Measurements from ENCODE around the gene TPSG1.
"Not testable (repeated sequence)": the region's sequence is repeated elsewhere in the genome, so short reads cannot be mapped to it uniquely, and the experiment has no call there.

Gene TPSG1

DNA sequence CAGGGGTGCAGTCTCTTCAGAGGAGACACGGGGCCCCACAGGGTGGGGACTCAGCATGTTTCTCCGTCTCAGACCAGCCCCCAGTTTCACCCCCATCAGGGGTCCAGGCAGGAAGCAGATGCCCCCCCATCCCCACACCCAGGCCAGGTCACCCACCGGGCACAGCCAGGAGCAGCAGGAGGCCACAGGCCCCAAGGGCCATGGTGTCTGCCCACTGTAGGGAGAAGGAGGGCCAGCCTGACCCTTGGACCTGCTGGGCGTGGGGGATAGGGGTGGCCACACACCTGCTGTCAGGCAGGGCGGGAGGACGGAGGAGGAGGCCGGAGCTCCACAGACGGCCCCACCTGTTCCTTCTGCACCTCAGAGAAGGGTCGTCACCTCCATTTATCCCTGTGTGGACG lies at the start of gene TPSG1:
TSS of gene TPSG1 (minus strand) at position 218 of the 401 bp plus-strand sequence. CDS start at position 202, 16 bp downstream.
- DNase-seq, result no peak

GRCh38 chr16:1274767-1275166 lies 49.7 kb upstream of the TPSG1 start:
- DNase-seq, result no peak

DNA sequence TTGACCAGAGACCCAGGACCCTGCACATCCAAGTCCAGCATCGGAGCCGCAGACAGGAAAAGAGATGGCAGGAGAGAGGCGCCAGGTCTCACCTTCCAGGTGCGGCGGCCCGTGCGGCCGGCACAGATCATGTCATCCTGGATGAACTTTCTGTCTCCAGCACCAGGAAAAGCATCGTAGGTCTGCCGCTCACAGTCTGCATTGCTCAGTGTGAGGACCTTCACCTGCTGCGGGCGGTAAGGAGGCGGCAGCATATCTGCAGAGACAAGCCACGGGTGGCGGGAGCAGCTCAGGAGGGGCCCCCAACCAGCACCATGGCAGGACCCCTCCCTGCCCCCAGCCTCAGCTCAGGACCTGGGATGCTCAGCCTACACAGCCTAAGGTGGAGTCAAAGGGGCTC lies 48.7 kb upstream of the TPSG1 start:
- no peak for DNase-seq

DNA sequence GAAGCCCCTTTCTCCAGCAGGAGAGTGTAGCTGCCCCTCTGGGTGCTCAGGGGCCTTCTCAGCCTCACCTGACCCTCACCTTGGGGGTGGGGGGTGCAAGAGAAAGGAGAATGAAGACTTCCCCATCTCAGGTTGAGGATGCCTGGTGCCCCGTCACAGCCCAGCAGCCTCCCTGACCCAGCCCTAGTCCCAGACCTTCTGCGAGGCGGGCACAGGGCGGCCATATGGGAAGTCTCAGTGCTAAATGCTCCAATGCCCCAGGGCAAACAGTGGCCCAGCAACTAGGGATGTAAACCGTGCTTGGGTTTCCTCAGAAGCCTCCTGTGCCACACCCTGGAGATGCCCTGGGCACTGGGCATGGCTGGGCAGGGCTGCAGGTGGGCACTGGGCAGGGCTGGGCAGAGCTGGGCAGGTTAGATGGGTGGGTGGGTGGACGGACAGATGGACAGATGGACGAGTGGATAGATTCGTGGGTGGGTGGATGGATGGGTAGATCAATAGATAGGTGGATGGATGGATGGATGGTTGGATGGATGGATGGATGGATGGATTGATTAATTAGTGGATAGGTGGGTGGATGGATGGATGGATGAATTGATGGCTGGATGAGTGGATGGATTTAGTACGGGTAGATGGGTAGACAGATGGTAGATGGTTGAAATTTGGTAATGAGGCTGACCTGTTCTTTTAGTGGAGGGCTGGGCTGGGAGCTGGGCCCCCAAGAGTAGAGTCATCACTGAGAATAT lies 47.6 kb upstream of the TPSG1 start:
- no peak for DNase-seq

DNA sequence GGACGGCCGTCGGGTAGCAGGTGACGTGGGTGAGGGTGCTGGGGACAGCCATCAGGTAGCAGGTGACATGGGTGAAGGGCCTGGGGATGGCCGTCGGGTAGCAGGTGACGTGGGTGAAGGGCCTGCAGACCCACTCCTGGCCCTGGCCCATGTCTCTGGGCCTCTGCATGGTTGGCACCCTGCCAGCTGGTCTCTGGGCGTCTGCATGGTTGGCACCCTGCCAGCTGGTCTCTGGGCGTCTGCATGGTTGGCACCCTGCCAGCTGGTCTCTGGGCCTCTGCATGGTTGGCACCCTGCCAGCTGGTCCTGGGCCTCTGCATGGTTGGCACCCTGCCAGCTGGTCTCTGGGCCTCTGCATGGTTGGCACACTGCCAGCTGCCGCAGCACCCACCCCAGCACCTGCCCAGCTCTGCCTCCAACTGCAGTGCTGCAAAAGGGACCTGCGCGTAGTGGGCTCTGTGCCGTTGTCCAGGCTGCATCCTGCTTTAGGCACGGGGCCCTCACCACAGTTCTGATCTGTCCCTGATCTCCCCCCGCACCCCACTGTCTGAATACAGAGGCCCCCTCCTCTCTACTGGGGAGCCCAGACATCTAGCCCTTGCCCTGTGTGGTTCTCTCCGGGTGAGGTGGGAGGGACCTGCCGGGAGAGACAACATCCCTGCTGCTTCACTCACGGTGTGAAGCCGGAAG lies 46.8 kb upstream of the TPSG1 start:
- not testable (repeated sequence) for DNase-seq

GRCh38 chr16:1271380-1271723 lies 46.3 kb upstream of the TPSG1 start:
- DNase-seq, result no peak

- DNase-seq, result not testable (repeated sequence)
Observed at GRCh38 chr16:1269418-1269817, 44.4 kb upstream of the TPSG1 start.

- no peak for DNase-seq
Observed at GRCh38 chr16:1265826-1266225, 40.8 kb upstream of the TPSG1 start.

GRCh38 chr16:1265090-1265630 lies 40.1 kb upstream of the TPSG1 start:
- no peak for DNase-seq

DNA sequence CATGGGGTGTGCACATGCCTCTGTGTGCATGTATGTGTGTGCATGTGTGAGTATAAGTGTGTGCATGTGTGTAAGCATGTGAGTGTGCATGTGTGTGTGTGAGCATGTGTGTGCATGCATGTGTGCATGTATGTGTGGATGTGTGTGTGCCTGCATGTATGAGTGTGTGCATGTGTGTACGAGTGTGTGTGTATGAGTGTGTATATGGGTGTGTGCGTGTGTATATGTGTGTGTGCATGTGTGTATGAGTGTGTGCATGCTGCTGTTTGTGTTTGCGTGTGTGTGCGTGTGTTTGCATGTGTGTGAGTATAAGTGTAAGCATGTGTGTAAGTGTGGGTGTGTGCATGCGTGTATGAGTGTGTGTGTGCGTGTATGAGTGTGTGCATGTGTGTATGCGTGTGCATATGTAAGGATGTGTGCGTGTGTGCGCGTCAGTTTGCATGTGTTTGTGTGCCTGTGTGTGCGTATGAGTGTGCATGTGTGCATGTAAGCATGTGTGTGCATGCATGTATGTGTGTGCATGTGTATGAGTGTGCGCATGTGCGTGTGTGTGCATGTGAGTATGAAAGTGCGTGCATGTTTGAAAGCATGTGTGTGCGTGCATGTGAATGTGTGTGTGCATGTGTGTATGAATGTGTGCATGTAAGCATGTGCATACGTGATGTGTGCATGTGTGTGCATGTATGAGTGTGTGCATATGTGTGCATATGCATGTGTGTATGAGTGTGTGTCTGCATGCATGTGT lies 39.4 kb upstream of the TPSG1 start:
- DNase-seq, result no peak

DNA sequence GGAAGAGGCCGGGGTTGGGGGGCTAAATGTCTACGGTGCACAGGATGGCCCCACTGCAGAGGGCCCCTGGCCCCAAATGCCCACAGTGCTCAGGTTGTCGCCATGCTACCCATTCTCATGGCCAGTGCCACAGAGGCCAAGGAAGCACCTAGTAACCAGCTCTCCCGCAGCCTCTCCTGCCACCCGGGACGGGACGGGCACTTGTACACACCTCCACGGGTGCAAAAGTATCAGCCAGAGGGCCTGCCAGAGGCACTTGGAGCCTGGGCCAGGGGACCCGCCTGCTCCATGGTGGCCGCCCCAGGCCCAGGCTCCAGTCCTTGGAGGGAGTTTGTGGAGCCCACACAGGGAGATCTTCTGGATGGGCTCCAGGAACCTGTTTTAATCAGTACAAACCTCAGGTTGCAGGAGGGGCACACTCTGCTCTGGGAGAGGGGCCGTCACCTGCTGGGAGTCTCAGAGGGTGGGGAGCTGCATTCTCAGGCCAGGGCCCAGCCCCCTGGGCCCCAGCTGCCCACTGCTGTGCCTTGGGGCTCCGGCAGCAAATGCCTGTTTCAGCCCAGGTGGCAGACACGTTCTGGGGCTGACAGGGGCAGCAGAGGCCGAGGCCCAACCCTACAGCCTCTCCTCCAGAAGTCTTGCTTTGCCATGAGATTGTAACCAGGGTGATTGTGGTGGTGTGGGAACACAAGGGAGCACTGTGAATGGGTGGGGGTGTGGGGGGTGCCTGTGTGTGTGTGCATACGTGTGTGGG lies 38.7 kb upstream of the TPSG1 start:
- no peak for DNase-seq

DNA sequence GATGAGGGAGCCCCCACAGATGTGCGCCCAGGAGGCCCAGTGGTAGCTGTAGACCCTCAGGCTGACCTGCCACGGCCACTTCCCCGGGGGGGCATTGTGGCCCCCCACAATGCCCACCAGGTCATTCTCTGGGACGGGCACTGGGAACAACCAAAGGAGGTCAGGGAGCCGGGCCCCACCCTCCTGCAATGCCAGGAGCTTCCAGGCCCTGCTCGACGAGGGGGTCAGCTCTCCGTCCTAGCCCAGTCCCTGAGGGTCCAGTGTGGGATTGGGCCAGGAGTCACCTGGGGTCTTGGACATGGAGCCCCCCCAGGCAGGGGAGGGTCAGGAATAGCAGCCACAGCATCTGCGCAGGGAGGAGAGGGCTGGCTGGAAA lies 37.8 kb upstream of the TPSG1 start:
- no peak for DNase-seq

- no peak for DNase-seq
Observed at GRCh38 chr16:1262210-1262845, 37.3 kb upstream of the TPSG1 start.

- no peak for DNase-seq
Observed at GRCh38 chr16:1261131-1261892, 36.2 kb upstream of the TPSG1 start.

GRCh38 chr16:1260101-1260680 lies 35.1 kb upstream of the TPSG1 start:
- no peak for DNase-seq

DNA sequence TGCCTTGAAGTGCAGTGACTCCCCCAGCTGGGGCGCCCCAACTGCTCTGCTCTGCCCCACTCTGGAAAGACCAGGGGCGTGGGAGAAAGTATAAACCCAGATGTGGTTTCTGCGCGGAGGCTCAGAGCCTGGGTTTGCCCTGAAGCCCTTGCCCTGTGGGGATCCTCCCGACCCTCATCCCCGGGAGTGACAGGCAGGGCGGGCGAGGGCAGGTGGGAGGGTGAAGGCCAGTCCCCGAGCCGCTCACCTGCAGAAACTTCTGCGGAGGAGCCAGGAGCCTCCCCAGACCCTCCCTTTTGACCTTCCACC lies 34.6 kb upstream of the TPSG1 start:
- DNase-seq, result no peak

GRCh38 chr16:1258906-1259759 lies 34.1 kb upstream of the TPSG1 start:
- no peak for DNase-seq

- DNase-seq, result no peak
Observed at GRCh38 chr16:1258225-1258600, 33.1 kb upstream of the TPSG1 start.

DNA sequence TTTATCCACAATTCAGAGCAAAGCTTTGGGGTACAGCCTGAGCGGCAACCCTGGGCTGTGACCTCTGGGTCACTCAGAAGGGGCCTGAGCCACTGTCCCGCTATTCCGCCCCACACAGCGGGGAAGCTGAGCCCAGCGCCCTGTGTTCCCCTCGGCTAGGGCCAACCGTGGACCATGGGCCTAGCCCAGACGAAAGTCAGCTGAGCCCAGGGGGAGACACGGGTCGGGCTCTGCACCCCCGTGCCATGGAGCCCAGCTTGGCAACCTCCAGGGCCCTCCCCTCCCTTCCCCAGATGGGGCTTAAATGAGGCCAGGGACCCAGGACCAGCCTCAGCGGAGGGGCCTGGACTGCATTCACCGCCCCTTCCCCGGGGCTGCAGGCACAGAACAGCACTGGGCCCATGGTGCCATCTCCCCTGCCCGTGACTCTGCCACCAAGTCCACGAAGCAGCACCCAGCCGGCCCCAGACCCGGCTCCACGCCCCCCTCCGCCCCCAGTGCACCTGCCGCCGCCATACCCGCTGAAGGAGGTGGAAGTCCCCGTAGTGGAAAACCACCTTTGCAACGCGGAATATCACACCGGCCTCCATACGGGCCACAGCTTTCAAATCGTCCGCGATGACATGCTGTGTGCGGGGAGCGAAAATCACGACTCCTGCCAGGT lies 32.6 kb upstream of the TPSG1 start:
- no peak for DNase-seq

DNA sequence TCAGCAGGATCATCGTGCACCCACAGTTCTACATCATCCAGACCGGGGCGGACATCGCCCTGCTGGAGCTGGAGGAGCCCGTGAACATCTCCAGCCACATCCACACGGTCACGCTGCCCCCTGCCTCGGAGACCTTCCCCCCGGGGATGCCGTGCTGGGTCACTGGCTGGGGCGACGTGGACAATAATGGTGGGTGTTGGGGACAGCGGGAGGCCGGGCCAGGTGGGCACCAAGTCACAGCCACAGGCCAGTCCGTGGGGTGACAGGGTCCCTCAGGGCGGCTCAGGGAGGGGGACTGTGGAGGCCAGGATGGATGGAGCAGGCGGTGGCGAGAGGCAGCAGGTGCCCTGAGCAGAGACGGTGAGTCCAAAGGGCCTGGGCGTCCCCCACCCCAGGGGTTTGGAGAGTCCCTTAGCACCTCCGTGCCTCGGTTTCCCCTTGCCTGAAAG lies 31.8 kb upstream of the TPSG1 start:
- no peak for DNase-seq

All from inflammatory macrophage treated with lipopolysaccharide for 1 hour (primary cell).